KMS-11 (cell line): ENCODE data around the gene TAOK3.

Experiments
- H2AFZ ChIP-seq: fragments of 200-600 bp; sonication (generic); 2 replicates; pipeline ENCODE4 v1.6.1; 2016; ENCODE audit warnings: antibody characterized with exemption, mixed run types, low read depth
- H3K27ac ChIP-seq: fragments of 200-600 bp; sonication (generic); 2 replicates; pipeline ENCODE4 v1.6.1; 2016; ENCODE audit warnings: mild to moderate bottlenecking, mixed run types
- H3K27me3 ChIP-seq: fragments of 200-600 bp; sonication (generic); 2 replicates; pipeline ENCODE4 v1.6.1; 2017; ENCODE audit warnings: mild to moderate bottlenecking, low read depth, mixed run types, moderate library complexity; ENCODE audit not compliant: insufficient read depth
- H3K36me3 ChIP-seq: fragments of 200-600 bp; sonication (generic); 2 replicates; pipeline ENCODE4 v1.6.1; 2017; ENCODE audit warnings: mild to moderate bottlenecking, mixed run types; ENCODE audit not compliant: insufficient read depth
- H3K4me1 ChIP-seq: fragments of 200-600 bp; sonication (generic); 2 replicates; pipeline ENCODE4 v1.6.1; 2016; ENCODE audit warnings: mild to moderate bottlenecking, low read depth, mixed run types; ENCODE audit not compliant: poor library complexity, severe bottlenecking
- H3K4me2 ChIP-seq: fragments of 200-600 bp; sonication (generic); 2 replicates; pipeline ENCODE4 v1.7.0; 2016; ENCODE audit warnings: mild to moderate bottlenecking, mixed run types
- H3K4me3 ChIP-seq: fragments of 200-600 bp; sonication (generic); IDR thresholded peaks from 2 replicates; pipeline ENCODE4 v1.6.1; 2017; ENCODE audit warnings: low read depth, low read length, mixed read lengths; ENCODE audit not compliant: insufficient read depth
- H3K79me2 ChIP-seq: fragments of 200-600 bp; sonication (generic); 2 replicates; pipeline ENCODE4 v1.6.1; 2016; ENCODE audit warnings: low read depth, mixed run types; ENCODE audit not compliant: insufficient read depth
- H3K9ac ChIP-seq: fragments of 200-600 bp; sonication (generic); 2 replicates; pipeline ENCODE4 v1.6.1; 2016; ENCODE audit warnings: mild to moderate bottlenecking, mixed run types
- H4K20me1 ChIP-seq: fragments of 200-600 bp; sonication (generic); 2 replicates; pipeline ENCODE4 v1.6.1; 2016; ENCODE audit warnings: mild to moderate bottlenecking, mixed run types; ENCODE audit not compliant: insufficient read depth
- CTCF ChIP-seq: fragments of 200-600 bp; sonication (generic); conservative IDR thresholded peaks from 2 replicates; pipeline ENCODE4 v1.6.1; 2017; ENCODE audit warnings: low read depth, mild to moderate bottlenecking, antibody characterized with exemption, low read length, moderate library complexity, mixed read lengths

TAOK3 gene

GRCh38 chr12:118377884-118378470 is 5.3 kb upstream of the TAOK3 start:
- Histone ChIP-seq H3K27ac (no peak overlapping the region; the same call in 1 of the 2 replicates), H3K9ac (peak overlapping the region; percentile 85; the same call in 1 of the 2 replicates), H3K36me3 (no peaks in the 10 kb centered on the region), H2AFZ (no peak overlapping the region), H3K4me1 (peaks cover 10% of the 10 kb centered on the region), H3K79me2 (peaks cover 10% of the 10 kb centered on the region; the same call in 1 of the 2 replicates), H4K20me1 (no peaks in the 10 kb centered on the region), H3K4me2 (peak overlapping the region; percentile 58), H3K4me3 (no peak overlapping the region), H3K27me3 (no peaks in the 10 kb centered on the region)
- peak; percentile 89 for TF ChIP-seq CTCF

- Histone ChIP-seq H2AFZ (no peak overlapping the region), H3K4me3 (no peak overlapping the region), H3K27me3 (no peaks in the 10 kb centered on the region), H4K20me1 (no peaks in the 10 kb centered on the region), H3K79me2 (peaks cover 10% of the 10 kb centered on the region; the same call in 1 of the 2 replicates), H3K4me2 (peak overlapping the region; percentile 58), H3K9ac (peak overlapping the region; percentile 85; the same call in 1 of the 2 replicates), H3K36me3 (no peaks in the 10 kb centered on the region), H3K4me1 (peaks cover 10% of the 10 kb centered on the region), H3K27ac (no peak overlapping the region; the same call in 1 of the 2 replicates)
- no peak for TF ChIP-seq CTCF
These were observed 4.5 kb upstream of the TAOK3 start for GRCh38 chr12:118377021-118377883.

- no peaks in the 10 kb centered on the region for H3K36me3 ChIP-seq
- H3K27me3 ChIP-seq, result no peaks in the 10 kb centered on the region
- H3K9ac ChIP-seq, result peak within 1 kb of the TSS; percentile 85
- no peaks in the 10 kb centered on the region for H4K20me1 ChIP-seq
- H3K4me2 ChIP-seq, result peak within 1 kb of the TSS; percentile 58
- peak within 1 kb of the TSS; percentile 85 for H3K27ac ChIP-seq
- H2AFZ ChIP-seq, result peak within 1 kb of the TSS; percentile 41; the same call in 1 of the 2 replicates
- peak; percentile 78 for TF ChIP-seq CTCF
- H3K4me3 ChIP-seq, result no peak within 1 kb of the TSS
- peaks cover 10% of the 10 kb centered on the region for H3K4me1 ChIP-seq
- peaks cover 10% of the 10 kb centered on the region; the same call in 1 of the 2 replicates for H3K79me2 ChIP-seq
These were observed 3.6 kb upstream of the TAOK3 start, which contains the start of gene SUDS3 for GRCh38 chr12:118376089-118377020. Gene SUDS3, plus strand, starts transcription at chr12:118376555. Its CDS starts 137 bp downstream, at chr12:118376692.

GRCh38 chr12:118375348-118375747 is 2.6 kb upstream of the TAOK3 start:
- no peaks in the 10 kb centered on the region for H4K20me1 ChIP-seq
- H3K79me2 ChIP-seq, result peaks cover 10% of the 10 kb centered on the region; the same call in 1 of the 2 replicates
- no peaks in the 10 kb centered on the region for H3K27me3 ChIP-seq
- no peak overlapping the region for H3K9ac ChIP-seq
- no peak overlapping the region for H3K27ac ChIP-seq
- TF ChIP-seq CTCF, result no peak
- H3K36me3 ChIP-seq, result no peaks in the 10 kb centered on the region
- H3K4me3 ChIP-seq, result no peak overlapping the region
- no peak overlapping the region for H3K4me2 ChIP-seq
- no peak overlapping the region for H2AFZ ChIP-seq
- H3K4me1 ChIP-seq, result peaks cover 10% of the 10 kb centered on the region
